ENCODE measurements around the gene CRABP2. TPM values are rescaled to one million over a fixed set of nuclear protein-coding genes. Genes with fewer than 3 reads are reported as not detected.

The CRABP2 gene
- total and polyA plus RNA-seq, 10 of the 15 experiments (the other 5 are each of a cell fraction or from before 2014, with no cell fraction given), result 0.21 to 1.3 (median 0.41) TPM

GRCh38 chr1:156721535-156721934, 16.2 kb upstream of the CRABP2 start:
- DNase-seq (ENCODE audit: low read depth, low spot score) (no peak), FAIRE-seq (no peak), ATAC-seq (peak; percentile 58)
- H3K27me3 ChIP-seq (replicated peaks in 1 of 2; ENCODE audit: control insufficient read depth in 2 of 2, insufficient read depth in 2 of 2, low read length in 1 of 2), result no peaks in the 10 kb centered on the region
- CTCF ChIA-PET, result interaction anchor here (0.6 to 11.2 kb wide), 16 partner anchors 9 to 169 kb away, joined by 3 to 433 read pairs (median 5); partner anchors contain the start of genes CRABP2, NAXE and NTRK1
- intact Hi-C loops (cut with micrococcal nuclease; ENCODE audit: unreplicated experiment), result loop anchor here (10.0 kb wide), 2 partner anchors 57 to 97 kb away; no protein-coding TSS in a partner anchor
- WGBS (ENCODE audit: insufficient coverage, insufficient replicate concordance, low lambda C conversion rate, missing lambda C conversion rate), result 29% methylated on average over 4 of the region's 4 CpGs
- RAD21 ChIA-PET (ENCODE audit: unreplicated experiment), result interaction anchor here (0.5 to 1.7 kb wide), 11 partner anchors 14 to 319 kb away, joined by 3 to 16 read pairs (median 4); partner anchors contain the start of gene MRPL24
- H3K9ac ChIP-seq (ENCODE audit: control insufficient read depth, insufficient read depth, low read length), result peak overlapping the region; percentile 15; the same call in 1 of the 2 replicates
- H2AFZ ChIP-seq (ENCODE audit: control insufficient read depth, low read depth, low read length), result no peak overlapping the region
- in situ Hi-C loops (cut with MboI), result no loop called here
- H3K4me1 ChIP-seq (ENCODE audit: control insufficient read depth, insufficient read depth, low read length), result peaks cover 16% of the 10 kb centered on the region
- H3K36me3 ChIP-seq (ENCODE audit: control insufficient read depth in 2 of 2, insufficient read depth in 2 of 2, low read length in 1 of 2), result peaks cover 16 to 39% of the 10 kb centered on the region in 2 experiments
- H3K27ac ChIP-seq (ENCODE audit: control insufficient read depth, insufficient read depth), result peak overlapping the region; percentile 72
- H3K79me2 ChIP-seq (ENCODE audit: control insufficient read depth, insufficient read depth, low read length), result peaks cover 51% of the 10 kb centered on the region
- H3K4me3 ChIP-seq, result no peak overlapping the region
- H3K9me3 ChIP-seq (replicated peaks; ENCODE audit: control insufficient read depth, insufficient read depth, low read length), result no peaks in the 10 kb centered on the region
- POLR2A ChIA-PET, result interaction anchor here (0.6 to 0.8 kb wide), 2 partner anchors 8 to 213 kb away, joined by 3 to 4 read pairs; no protein-coding TSS in a partner anchor
- SMC1A ChIA-PET (ENCODE audit: uncharacterized antibody, unreplicated experiment), result interaction anchor here (0.7 to 10.0 kb wide), 7 partner anchors 9 to 139 kb away, joined by 3 to 168 read pairs (median 4); partner anchors contain the start of gene NTRK1
- H4K20me1 ChIP-seq (ENCODE audit: control insufficient read depth, insufficient read depth), result peaks cover 7% of the 10 kb centered on the region
- H3K4me2 ChIP-seq (ENCODE audit: control insufficient read depth, insufficient read depth), result no peak overlapping the region
- no TSS peak for BruUV-seq (replicated peaks)
- TF ChIP-seq GABPA (IDR thresholded peaks at IDR 0.05; ENCODE audit: low read depth) (no peak), USF2 (IDR thresholded peaks at IDR 0.05; ENCODE audit: borderline replicate concordance, low read depth, low read length) (peak; percentile 39), ZNF592 (IDR thresholded peaks at IDR 0.05) (no peak), MTA2 (IDR thresholded peaks at IDR 0.05; ENCODE audit: low read depth) (no peak), TCF7 (IDR thresholded peaks at IDR 0.05; ENCODE audit: borderline replicate concordance) (no peak), IRF4 (IDR thresholded peaks at IDR 0.05; ENCODE audit: low read depth, low read length) (no peak), NFXL1 (IDR thresholded peaks at IDR 0.05; ENCODE audit: borderline replicate concordance) (no peak), SP1 (IDR thresholded peaks at IDR 0.05; ENCODE audit: low read depth, low read length) (no peak), RAD51 (IDR thresholded peaks at IDR 0.05) (peak; percentile 87), E4F1 (IDR thresholded peaks at IDR 0.05; ENCODE audit: borderline replicate concordance, partially characterized antibody) (no peak), ASH2L (IDR thresholded peaks at IDR 0.05; ENCODE audit: borderline replicate concordance, low read depth) (no peak), NR2F1 (conservative IDR thresholded peaks at IDR 0.05) (no peak), MTA3 (IDR thresholded peaks at IDR 0.05; ENCODE audit: borderline replicate concordance, low read length) (no peak), USF1 (IDR thresholded peaks at IDR 0.05; ENCODE audit: borderline replicate concordance, extremely low read length, insufficient read depth, low read depth, low read length) (peak; percentile 11), HDGF (IDR thresholded peaks at IDR 0.05) (peak; percentile 19; the same call in 1 of the 2 replicates)

All from GM12878 (cell line).